Left ventricle myocardium superior (tissue), 1 donor: Measurements from ENCODE around the gene SELENOK. TPM values are rescaled to one million over a fixed set of nuclear protein-coding genes. Genes with fewer than 3 reads are reported as not detected.
"Not testable (repeated sequence)": the region's sequence is repeated elsewhere in the genome, so short reads cannot be mapped to it uniquely, and the experiment has no call there.

Source experiments
- ATAC-seq: fragments of 200-7000 bp; cut with Tn5 transposase; one replicate; pipeline ENCODE4 v1.9.1; 2020; ENCODE audit warnings: mild to moderate bottlenecking, moderate library complexity
- DNase-seq: peaks from one replicate; pipeline ENCODE4 v3.0.0-alpha.2; 2020
- intact Hi-C: fragments of 100-400 bp; cut with micrococcal nuclease; formaldehyde crosslinking; loops from one replicate; pipeline ENCODE4 v1.11.0; 2022
- long read RNA-seq: library from polyadenylated mRNA; unstranded; transcript quantifications from one replicate; pipeline ENCODE4 v2.0.0, GENCODE V29; 2021
- total RNA-seq: library from RNA; stranded (reverse); fragmentation: NEBNext Ultra II Directional; extraction: Animal tissue kit (Norgen Biotek cat#: 25700); gene quantifications from one replicate; pipeline ENCODE4 v1.2.1, GENCODE V29; 2021
- donor health status: DM: no; HTN: yes; CAD: no; lungs with severe emphysema.

The SELENOK gene
- total RNA-seq: 111 TPM
- long read RNA-seq, transcript SELENOK-204 (5 exons, 1,633 nt): major isoform, 168 of 224 reads
- long read RNA-seq, partial matches to known transcripts: 49 of 224 reads
- long read RNA-seq, other reads (novel, unspliced or antisense): 5 of 224 reads

DNA sequence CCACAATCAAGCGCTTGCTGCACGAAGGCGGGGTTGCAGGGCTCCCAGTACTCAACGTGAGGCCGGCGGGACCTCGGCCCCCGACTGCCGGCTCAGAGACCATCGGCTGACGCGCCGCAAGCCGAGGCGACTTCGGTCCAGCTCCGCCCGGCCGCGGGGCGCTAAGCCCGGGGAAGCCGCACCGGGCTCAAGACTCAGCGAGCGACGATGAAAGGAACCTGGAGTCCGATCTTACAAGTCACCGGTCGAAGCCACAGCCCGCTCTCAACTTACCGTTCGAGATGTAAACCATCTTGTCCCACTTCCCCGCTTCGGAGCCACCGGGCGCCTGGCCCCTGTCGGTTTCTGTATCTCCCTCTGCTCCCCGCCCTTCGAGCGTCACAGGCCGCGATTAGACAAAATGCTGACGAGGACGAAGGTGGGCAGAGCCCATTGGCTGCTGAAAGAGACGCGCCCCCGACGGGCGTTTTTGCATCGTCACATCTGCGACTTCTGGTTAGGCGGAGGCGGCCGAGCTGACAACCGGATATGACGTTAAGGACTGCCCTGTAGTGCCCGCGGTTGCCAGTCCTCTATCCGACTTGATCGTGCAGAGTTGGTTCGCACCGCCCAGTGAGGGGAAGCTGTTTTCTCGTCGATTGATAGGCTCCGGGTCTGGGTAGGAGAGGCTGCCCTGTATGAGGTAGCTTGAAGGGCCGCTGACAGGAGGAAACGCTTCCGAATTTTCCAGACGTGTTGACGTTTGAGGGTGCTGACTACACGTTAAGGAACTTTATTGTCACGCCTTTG, at the start of gene SELENOK:
SELENOK (minus strand) TSS at position 363 of the 789 bp plus-strand sequence.
- intact Hi-C loops: no loop called here
- ATAC-seq (peak; percentile 99), DNase-seq (peak; percentile 99)

DNA sequence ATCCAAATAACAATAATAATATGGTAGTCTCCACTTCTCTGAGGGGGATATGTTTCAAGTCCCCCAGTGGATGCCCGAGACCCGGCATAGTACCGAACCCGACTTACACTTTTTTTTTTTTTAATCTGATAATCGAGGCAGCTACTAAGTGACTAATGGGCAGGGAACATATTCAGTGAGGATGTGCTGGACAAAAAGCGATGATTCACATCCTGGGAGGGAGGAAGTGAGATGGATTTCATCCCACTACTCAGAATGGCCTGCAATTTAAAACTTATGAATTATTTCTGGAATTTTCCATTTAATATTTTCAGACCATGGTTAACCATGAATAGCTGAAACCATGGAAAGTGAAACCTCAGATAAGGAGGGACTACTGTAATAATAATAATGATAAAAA, 49.5 kb upstream of the SELENOK start:
- DNase-seq (no peak), ATAC-seq (no peak)
- intact Hi-C loops: no loop called here

DNA sequence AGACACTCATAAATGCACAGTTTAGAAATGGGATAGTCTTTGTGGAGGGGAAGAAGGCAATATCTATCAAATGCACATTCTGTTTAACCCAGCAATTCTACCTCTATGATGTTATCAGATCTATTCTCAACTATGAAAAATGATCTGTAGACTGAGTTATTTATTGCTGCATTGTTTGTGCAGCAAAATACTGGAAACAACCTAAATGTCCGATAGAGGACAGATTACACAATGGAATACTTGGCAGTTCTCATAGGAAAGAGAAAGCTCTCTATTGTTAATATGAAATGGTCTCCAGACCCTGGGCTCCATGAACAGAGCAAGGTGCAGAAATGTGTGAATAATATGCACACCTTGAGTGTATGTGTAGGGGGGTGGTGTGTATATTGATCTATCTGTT, 49.0 kb upstream of the SELENOK start:
- intact Hi-C loops: no loop called here
- ATAC-seq (no peak), DNase-seq (no peak)

DNA sequence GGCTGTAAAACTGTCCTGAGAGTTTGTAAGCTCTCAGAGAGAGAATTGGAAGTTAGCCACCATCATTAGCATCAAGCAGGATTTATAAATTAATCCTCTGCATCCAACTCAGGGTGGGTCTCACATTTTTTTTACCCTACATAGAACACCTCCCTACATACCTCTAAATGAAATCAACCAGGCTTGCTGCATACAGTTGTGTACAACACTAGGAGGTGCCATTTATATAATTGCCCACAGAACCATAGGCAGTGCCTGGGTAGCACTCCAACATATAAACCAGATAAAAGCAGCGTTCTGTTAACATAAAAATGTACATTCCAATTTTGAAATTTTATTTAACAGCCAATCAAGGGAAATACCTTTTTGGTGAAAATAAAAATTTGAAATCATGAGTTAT, 48.2 kb upstream of the SELENOK start:
- intact Hi-C loops: no loop called here
- DNase-seq (no peak), ATAC-seq (no peak)

DNA sequence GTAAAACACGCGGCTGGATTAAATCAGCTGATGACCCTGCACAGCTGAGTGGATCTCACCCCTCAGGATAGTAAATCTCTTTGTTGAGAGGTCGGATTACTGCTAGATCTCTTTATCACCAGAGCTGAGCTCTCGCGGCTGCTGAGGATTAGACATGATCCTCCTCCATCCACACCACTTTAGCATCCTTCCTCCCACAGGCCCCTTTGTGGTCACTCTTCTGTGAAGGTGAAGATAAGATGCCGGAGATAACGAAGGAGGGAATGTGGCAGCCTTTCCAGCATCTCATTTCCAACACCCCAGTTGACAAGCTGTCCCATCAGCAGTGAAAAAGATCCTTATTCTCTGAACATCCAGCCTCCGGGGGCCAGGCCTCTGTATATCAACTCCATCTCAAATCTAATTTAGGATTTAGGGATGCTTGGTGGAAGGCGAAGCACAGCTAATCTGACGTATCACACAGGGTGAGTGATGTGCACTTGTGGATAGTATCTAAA, 47.5 kb upstream of the SELENOK start:
- ATAC-seq (no peak), DNase-seq (no peak)
- intact Hi-C loops: no loop called here

DNA sequence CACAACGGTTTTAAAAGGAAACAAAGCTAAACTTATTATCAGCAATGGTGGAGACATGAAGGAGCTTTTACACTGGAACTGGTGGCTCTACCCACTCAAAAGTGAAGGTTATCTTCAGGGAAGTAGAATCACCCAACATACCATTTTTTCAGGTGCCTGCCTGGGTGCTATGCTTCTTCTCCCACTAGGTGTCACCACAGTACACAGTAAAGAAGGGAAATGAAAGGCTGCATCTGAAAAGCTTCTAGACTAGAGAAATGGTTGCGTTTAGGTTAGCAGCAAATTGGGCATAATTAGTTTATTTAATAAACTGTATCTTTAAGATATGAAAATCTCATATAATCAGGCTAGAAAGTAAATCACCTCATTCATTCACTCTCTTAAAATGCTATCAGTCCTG, 47.0 kb upstream of the SELENOK start:
- ATAC-seq (peak; percentile 63), DNase-seq (no peak)
- intact Hi-C loops: no loop called here

DNA sequence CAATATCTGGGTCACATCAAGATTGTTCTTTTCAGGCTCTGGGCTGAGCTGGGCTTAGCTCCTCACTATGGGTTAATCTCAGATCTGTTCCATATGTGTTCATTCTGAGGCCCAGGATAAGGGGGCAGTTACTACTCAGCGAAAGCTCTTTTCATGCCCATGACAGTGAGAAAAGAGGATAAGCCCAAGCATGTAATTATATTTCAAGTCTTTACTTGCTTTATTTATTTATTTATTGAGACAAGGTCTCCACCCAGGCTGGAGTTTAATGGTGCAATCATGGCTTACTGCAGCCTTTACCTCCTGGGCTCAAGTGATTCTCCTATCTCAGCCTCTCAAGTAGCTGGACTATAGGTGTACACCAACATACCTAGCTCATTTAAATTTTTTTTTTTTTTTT, 44.7 kb upstream of the SELENOK start:
- intact Hi-C loops: no loop called here
- no peak for ATAC-seq
- no peak for DNase-seq

DNA sequence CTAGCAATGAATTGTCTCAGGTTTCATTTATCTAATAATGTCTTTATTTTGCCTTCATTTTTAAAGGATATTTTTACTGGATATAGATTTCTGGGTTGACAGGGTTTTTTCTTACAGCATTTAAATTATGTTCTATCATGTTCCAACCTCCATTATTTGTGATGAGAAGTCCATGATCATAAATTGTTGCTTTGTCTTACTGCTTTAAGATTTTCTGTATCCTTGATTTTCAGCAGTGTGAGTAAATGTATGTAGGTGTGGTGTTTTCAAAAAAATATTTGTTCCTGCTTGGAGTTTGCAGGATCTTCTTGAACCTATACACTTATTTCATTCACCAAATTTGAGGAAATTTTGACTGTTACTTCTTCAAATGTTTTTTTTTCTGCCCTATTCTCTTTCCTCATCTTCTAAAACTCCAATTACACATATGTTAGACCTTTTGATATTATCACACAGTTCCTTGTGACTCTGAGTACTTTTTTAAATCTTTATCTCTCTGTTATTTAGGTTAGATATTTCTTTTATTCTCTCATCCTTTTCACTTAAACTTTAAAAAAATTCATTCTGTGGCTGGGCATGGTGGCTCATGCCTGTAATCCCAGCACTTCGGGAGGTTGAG, 43.7 kb upstream of the SELENOK start:
- DNase-seq: no peak
- intact Hi-C loops: no loop called here
- ATAC-seq: no peak

DNA sequence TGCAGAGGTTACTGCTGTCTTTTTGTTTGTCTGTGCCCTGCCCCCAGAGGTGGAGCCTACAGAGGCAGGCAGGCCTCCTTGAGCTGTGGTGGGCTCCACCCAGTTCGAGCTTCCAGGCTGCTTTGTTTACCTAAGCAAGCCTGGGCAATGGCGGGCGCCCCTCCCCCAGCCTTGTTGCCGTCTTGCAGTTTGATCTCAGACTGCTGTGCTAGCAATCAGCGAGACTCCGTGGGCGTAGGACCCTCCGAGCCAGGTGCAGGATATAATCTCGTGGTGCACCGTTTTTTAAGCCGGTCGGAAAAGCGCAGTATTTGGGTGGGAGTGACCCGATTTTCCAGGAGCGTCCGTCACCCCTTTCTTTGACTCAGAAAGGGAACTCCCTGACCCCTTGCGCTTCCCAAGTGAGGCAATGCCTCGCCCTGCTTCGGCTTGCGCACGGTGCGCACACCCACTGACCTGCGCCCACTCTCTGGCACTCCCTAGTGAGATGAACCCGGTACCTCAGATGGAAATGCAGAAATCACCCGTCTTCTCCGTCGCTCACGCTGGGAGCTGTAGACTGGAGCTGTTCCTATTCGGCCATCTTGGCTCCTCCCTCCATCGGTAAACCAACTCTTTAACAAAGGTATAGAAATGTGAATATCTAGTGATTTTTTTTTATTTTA, 35.7 kb upstream of the SELENOK start:
- intact Hi-C loops, ATAC-seq, DNase-seq: not testable (repeated sequence)

DNA sequence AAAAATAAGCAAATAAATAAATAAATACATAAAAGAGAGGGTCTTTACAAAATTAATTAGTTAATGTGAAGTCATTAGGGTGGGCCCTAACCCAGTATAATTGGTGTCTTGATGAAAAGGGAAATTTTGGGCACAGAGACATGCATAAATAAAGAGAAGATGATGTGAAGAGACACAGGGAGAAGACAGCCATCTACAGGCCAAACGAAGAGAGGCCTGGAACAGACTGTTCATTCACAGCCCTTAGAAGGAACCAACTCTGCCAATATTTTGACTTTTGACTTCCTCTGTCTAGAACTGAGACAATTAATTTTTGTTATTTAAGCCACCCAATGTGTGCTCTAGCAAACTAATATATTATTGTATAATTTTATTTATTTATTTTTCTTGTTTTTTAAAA, 29.6 kb upstream of the SELENOK start:
- peak; percentile 48 for ATAC-seq
- no peak for DNase-seq
- intact Hi-C loops: no loop called here

DNA sequence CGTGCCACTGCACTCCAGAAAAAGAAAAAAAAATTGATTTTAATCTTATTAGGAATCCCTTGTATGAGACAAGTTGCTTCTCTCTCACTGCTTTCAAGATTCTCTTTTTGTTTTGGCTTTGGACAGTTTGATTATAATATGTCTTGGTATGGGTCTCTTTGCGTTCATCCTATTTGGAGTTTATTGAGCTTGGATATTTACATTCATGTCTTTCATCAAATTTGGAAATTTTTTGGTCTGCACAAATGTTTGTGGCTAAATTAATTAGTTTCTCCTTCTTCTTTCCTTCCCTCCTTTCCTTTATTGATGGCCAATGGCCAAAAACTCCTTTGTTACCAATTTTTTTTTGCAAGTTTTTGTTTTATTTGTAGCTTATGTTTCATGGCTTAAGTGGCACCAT, 28.1 kb upstream of the SELENOK start:
- intact Hi-C loops: no loop called here
- DNase-seq: no peak

DNA sequence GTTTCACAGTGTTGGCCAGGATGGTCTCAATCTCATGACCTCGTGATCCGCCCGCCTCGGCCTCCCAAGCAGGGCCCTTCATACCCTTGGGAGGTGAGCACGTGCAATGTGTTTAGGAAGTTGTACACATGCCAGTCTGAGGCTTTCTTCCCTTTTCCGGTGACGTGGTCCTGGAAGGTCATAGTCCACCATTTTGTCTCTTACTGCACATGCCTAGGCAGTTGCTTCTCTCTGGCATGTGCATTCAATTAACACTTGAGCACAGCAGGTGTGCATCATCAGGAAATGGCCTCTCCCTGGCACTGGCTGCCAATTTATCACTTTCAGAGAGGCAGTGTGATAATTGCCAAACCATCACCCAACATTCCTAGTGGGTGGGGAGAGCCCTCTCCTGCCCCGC, 21.7 kb upstream of the SELENOK start:
- intact Hi-C loops: no loop called here
- ATAC-seq: no peak
- DNase-seq: no peak

More for the DNA sequence above, 28.1 kb upstream of the SELENOK start:
- ATAC-seq: no peak

DNA sequence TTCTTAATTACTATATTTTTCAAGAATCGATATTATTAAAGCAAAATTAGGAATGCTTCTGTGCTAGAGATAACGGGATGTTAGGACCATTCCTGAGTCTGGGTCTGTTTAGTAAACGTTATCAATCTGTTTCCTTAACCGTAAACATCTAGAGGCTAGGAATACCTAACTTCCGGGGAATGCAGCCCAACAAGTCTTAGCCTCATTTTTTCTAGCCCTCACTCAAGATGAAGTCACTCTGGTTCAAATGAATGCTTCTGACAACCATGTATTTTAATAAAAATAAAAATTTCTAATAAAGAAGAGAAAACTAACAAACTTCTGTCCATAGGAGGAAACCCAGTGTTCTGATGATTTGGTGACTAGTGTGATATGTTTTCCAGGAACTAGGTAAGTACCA, 11.1 kb upstream of the SELENOK start:
- intact Hi-C loops: no loop called here
- DNase-seq: no peak
- no peak for ATAC-seq

DNA sequence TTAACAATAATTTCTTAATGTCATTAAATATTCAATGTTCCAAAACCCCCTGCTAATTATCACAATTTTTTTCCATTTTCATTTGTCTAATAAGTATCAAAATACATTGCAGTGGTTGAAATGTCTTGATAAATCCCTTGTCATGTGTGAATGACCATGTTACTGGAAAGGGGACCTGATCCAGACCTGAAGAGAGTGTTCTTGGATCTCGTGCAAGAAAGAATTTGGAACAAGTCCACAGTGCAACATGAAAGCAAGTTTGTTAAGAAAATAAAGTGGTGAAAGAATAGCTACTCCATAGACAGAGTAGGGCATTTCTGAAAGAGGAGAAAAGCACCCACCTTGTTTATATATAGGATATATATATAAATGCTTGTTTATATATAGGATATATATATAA, 10.4 kb upstream of the SELENOK start:
- ATAC-seq (peak; percentile 79), DNase-seq (no peak)
- intact Hi-C loops: no loop called here

DNA sequence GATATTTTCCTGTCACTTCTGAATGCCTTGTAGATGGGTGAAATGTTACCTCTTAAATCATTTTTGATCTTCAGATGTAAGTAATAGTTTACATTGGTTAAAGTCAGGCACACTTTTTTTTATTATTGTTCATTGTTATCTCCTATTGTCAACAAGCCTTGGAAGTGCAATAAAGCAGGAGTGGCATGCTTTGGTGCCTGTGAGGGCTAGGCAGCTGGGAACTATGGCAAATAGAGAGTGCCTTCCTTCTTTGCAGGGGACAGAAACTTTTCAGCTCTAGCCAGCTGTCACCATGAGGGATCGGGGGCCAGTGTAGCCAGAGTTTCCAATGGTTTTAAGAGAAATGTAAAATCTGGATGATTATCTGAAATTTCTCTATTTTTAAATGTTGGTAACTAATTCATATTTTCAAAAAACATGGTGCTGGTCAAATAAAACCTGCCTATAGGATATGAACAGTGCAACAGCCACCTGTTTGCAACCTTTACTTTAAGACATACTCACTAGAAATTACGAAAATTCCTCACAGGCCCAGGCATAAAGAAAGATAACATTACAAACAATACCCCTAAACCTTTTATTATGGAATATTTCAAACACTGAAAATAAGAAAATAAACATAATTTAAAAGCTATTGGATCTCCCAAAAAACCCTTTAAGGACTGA, 9.1 kb upstream of the SELENOK start:
- no peak for DNase-seq
- ATAC-seq: peak; percentile 27
- intact Hi-C loops: no loop called here

DNA sequence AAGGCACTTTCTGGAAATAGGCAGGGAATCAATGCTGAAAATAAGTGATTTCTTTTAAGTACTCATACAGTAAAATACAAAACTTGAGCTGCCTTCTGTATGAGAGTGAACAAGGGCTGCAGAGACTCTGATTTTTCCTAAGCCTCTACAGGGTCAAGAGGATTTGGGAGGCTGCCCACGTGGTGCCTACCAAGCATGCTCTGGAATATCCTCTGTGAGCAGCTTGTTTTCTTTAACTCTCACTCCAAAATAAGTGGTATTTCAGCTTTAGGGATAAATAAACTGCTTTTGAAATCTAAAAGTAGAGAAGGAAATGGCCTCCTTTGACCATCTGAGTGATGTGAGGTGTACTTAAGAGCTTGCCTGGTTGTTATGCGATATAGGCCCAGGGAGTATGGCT, 8.1 kb upstream of the SELENOK start:
- DNase-seq (no peak), ATAC-seq (peak; percentile 40)
- intact Hi-C loops: no loop called here

DNA sequence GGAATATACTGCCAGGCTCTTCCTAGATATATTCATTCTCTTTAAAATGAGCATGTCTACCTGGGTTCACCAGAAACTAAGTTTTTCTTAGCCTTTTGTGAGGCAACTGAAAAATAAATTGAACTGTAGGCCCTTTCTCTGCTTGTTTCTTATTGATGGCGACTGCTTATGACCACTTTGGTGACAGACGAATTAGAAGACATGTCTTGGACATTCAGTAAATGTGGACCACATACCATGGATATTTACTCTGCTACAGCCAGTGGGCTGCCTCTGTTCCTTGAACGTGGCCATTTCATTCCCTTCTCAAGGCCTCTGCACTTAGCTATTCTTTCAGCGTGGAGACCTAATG, 603 bp upstream of the SELENOK start:
- ATAC-seq (no peak), DNase-seq (no peak)
- intact Hi-C loops: no loop called here

DNA sequence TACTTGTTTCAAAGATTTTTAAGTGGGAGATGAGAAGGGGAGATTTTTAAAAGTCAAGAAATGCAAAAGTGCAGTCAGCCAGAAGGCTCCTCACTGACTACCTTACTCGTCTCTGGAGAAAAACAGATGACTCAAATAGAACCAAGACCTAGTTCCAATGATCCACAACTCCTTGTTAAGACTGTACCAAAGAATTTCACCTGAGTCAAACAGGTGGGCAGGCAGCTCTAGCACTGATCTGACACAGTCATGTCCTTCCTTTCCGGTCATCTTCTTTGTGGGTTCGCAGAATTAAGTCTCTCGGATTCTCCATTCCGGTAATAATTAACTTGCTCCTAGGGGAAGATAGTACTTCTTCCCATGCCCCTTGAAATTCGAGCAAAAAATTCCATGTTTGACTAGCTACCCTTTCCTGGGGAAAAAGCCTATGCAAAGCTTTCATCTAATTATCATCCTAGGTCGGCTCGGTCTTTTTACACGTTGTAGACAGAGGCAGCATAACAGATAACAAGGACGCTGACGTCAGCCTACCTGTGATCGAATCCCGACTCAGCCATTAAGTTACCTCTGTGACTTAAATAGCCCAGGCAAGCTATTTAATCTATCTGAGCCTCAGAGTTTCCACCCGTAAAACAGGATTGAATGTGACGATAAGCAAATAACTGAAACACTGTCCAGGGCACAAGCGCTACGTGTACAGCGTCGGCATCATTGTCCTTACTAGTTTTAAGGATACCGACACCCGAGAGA, 758 bp downstream of the SELENOK start:
- ATAC-seq (peak; percentile 7), DNase-seq (no peak)
- intact Hi-C loops: no loop called here

DNA sequence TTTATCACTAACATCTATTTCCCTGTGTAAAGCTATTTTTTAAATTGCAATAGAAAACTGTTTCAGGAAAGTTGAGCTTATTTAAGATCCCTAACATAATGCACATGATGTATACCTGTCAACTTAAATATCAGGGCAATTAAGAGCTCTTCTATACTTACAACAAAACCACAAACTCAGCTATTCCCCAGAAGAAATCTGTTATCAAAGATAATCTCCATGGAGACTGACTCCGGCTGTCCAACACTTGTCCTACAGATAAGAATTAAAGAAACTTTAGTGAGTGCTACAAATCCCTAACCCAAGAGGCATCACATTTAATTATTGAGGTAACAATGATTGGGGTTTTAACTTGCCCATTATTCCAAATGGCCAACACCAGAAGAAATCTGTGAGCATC, 3.4 kb downstream of the SELENOK start:
- intact Hi-C loops: no loop called here
- no peak for ATAC-seq
- no peak for DNase-seq
